HG03159 (cell line): ENCODE data around the gene C1GALT1.

Source experiments
- ATAC-seq: cut with Tn5 transposase; IDR thresholded peaks from one replicate; pipeline ENCODE4 v1.9.1; 2021; ENCODE audit warnings: mild to moderate bottlenecking, moderate library complexity; ENCODE audit not compliant: unreplicated experiment

The C1GALT1 gene

DNA sequence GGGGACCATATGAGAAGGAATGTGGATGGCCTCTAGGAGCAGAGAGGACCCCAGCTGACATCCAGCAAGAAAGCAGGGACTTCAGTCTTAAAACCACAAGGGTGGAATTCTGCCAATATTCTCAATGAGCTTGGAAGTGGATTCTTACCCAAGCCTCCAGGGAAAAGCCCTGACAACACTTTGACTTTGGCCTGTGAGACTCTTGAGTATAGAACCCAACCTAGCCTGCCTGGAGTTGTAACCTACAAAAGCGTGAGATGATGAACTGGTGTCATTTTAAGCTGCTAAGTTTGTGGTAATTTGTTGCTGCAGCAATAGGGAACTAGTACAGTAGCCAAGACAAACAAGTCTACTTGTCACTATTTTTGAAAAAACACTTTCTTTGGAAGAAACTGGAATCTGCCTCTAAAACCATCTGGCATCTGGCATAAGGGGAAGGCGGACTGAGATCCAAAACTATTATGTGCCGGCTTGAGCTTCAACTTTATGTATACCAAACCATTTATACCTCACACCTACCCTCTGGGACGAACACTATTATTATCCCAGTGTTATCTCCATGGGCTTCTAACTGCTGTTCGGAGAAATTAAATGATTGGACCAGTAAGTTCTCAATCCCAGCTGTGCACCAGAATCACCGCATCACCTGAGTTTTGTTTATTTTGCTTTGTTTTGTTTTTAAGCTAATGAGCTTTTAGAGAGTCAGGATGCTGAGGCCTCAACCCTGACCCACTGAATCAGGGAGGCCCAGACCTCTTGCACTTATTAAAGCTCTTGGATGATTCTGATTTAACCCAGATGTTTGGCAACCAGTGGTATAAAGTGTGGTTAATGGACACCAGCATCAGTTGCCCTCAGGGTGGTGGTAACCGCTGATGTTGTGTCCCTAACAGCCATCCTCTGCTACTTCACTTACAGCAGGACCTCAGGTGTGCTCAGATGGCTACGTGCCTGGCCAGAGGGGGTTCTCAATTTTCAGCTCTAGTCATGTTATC, 83.0 kb downstream of the C1GALT1 start:
- no peak for ATAC-seq

DNA sequence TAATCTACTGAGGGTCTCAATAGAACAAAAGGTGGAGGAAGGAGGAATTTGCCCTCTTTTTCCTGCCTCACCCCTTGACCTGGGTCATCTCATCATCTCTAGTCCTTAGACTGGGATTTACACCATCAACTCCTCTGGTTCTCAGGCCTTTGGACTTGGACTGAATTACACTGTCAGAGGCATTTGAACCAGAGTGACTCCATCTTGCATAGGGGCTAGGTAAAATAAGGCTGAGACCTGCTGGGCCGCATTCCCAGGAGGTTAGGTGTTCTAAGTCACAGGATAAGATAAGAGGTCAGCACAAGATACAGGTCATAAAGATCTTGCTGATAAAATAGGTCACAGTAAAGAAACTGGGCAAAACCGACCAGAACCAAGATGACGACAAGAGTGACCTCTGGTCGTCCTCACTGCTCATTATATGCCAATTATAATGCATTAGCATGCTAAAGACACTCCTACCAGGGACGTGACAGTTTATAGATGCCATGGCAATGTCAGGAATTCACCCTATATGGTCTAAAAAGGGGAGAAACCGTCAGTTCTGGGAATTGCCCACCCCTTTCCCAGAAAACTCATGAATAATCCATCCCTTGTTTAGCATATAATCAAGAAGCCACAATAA, 84.0 kb downstream of the C1GALT1 start:
- ATAC-seq = no peak

DNA sequence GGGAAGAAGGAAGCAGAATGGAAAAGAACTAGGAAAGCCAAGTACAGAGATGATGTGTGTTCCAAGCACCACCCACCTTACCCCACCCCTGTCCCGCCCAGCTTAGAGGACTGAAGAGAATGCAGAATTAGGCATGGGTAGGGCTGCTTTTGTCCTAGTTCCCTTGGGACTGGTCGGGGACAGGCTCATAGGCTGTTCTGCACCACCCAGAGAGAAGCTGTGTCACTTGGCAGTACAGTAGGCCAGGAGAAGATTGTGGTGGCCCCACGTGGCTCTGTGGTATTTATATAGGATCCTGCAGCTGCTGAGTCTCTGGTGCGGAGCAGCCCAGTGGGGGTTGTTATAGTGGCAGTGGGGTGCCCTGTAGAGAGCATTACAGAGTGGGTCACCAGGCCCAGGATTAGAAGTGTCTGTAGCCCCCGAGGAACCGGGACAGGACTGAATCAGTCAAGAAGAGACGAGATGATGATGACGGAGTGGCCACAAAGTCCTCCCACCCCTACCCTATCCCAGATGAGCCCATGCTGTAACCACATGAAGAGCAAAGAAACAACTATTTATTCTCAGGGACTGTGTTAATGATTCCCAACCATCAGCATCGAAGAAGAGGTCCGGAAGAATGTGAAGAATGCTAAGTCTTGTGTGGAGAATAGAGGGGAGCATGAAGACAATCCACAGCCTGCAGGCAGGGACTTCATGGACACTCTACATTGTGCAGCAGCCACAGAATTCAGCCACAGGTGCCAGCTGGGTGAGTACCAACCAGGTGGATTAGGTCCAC, 88.9 kb downstream of the C1GALT1 start:
- ATAC-seq = no peak

DNA sequence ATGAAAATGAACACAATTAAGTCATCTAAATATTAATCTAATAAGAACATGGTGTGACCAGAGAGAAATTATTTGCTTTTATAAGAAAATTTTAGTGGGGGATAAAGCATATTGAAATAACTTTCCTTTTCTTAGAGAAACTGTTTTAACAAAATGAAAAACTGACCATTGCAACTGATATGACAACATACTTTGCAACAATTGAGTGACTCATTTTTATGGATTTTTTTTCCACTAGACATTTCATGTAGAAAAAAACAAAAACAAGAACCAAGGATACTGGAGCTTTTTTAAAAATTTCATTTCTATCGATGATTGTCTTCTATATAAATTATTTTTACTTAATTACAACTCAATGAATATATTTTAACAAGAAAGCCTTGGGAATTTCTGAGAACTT, 90.0 kb downstream of the C1GALT1 start:
- no peak for ATAC-seq

DNA sequence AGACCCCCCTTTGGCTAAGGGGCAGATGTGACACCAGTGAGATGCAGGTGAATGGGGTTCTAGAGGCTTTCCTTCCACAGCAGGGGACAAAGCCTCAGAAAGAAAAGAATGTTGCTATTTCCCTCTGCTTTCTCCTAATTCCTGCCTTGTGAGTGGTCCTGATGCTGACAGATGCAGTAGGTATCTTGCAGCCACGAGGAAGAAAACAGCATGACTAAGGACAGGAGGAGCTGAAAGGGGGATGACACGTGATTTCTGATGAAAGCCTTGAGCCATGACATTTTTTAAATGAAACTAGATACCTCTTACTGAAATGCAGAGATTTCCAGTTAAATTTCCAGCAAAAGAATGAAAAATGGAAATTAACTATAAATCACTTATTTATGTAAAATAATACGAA, 92.4 kb downstream of the C1GALT1 start:
- ATAC-seq = no peak

DNA sequence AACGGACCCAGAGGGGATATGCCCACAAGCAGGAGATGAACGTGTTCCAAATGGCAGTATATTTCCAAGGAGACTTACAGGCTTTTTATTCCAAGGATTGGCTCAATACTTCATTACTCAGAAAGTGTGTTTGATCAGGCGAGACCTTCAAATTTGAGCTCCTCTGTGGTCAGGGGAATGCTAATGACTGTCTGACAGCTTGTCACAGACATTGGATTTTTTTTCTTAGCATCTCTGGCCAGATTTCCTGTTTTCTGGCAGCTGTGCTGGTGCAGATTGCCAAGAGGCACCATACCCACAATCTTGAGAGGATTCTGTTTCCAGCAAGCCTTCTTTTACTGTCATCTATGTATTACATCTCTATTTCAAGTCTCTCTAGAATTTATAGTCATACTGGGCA, 93.8 kb downstream of the C1GALT1 start:
- ATAC-seq = no peak

DNA sequence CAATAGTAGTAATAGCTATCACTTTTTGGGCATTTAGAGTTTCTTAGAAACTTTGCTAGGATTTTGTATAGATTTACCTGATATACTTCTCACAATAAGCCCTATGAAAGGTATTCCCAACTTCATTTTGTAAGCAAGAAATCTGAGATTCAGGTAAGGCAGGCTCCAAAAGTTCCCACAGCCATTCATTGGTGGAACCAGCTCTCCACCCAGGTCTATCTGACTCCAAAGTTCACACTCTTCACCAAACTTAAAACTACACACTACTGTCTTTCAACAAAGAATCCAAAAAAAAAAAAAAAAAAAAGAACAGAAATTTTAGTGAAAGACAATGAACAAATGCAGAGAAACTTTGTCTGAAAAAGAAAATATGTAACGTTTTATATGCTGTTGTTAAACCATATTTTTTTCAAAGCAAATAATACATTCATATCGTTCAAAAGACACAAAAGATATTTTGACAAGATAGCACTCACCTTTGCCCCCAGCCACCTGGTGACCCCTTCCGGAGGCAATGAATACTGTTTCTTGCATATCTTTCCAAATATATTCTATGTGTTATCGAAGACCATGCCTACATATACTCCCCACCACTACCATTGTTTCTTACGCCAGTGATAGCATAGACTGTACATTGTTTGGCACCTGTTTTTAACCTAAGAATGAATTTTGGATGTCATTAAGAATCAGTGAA, 108.2 kb downstream of the C1GALT1 start:
- no peak for ATAC-seq

DNA sequence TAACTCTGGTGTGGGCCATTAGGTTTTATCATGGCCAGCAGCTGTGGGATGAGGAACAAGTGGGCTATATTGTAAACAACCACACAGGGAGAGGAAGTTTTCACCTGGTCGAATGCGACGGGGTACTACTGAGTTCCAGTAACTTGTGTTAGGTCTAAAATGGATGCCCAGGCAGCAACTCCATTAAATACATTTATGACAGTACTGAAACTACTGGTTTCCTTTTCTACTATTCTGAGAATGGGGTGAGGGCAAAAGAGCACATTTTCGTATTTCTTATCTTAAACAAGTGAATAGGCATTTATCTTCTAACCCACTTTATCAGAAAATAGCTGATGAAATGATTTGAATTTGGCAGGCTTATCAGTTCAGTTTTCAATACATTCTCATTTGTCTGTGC, 109.7 kb downstream of the C1GALT1 start:
- no peak for ATAC-seq

DNA sequence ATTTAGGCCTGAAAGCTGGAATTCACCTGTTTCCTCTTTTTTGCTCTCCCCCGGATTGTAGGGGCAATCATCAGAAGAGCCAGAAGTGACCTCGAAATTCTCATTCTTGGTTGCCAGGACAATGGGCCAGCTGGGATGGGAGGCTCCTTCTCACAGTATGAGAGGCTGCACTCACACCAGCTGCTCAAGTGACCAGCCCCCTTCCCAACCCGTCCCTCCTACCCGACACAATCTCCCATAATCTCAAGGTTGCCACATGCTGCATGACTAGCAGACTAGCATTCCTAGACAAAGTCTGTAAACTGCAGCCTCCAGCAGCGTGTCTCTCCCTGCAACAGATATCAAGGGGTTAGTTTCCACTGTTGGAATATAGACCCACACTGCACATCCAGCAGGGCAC, 110.3 kb downstream of the C1GALT1 start:
- no peak for ATAC-seq

DNA sequence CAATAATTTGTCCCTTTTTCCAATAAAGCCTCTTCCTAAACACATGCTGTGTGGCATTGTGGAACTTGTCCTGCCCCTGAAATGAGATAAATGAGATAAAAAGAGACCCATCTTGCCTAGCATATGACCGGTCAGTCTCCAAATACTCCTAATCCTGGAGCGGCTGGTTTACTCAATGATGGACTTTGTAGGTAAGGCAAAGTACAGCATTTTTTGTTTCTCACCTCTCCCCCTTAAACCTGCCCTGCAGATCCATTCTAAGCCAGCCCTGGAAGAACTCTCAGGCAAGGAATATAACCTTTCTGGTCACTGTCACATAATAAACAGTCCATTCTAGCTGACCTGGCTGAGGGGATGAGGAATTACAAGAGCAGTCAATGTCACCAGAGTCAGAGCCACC, 110.7 kb downstream of the C1GALT1 start:
- no peak for ATAC-seq

DNA sequence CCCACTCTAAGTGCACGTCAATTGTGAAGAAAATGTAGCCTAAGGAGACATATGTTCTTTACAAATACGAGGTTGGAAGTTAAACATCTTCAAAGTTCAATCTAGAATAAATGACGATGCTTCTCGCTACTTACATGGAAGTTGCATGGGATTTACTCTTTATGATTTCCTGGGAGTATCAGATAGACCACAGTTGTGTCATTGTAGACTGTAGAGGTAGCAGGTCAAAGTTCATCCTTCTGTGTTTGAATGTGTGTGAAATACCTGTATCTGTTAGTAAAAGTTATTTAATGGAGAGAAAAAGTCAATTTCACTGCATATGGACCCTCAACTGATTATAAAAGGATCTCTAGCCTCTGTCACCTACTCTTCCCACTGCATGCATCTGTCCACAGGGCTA, 112.6 kb downstream of the C1GALT1 start:
- ATAC-seq = no peak
